Heart left ventricle (tissue), 13 donors: ENCODE results near the gene GANC.
"Not testable (repeated sequence)": the region's sequence is repeated elsewhere in the genome, so short reads cannot be mapped to it uniquely, and the experiment has no call there.

Experiments
- POLR2A ChIP-seq, 2 donors: fragments of 450-650 bp; IDR thresholded peaks; one replicate each; pipeline ENCODE4 v1.6.1; 2017; ENCODE audit warnings: antibody characterized with exemption in 2 of 2, mild to moderate bottlenecking in 2 of 2, moderate library complexity in 2 of 2
- TF ChIP-seq, protein P1 (sequence below), 12 donors: fragments of 200-600 bp; sonication (generic) in 4 of 12; IDR thresholded peaks; one replicate each; pipeline versions ENCODE4 v1.5.0 to v1.8.0; 2018 to 2022; ENCODE audit warnings: antibody characterized with exemption in 12 of 12, mild to moderate bottlenecking in 5 of 12
- donor health status: ischemic (EF 13 %, LVEDD 7.1; RV severe dilation, severe dysfunction).
- donor health status: DM: no; HTN: yes; CAD: no.
- donor health status: DM: no; HTN: no; CAD: no.
- donor health status: ischemic (EF 25% LVEDD 6.9; RV normal size, moderate dysfunction).
- donor health status: ischemic (EF 25% LVEDD 5.7; RV mildly dilated, moderate dysfunction).
- donor health status: ischemic (EF 35%, LVEDD 5.7; RV mildly dilated, moderate dysfunction).
- donor health status: nonischemic (EF 11% LVEDD 7.7; RV severe dilation, severe dysfunction).
- donor health status: DM: yes; HTN: yes; CAD: no.
- donor health status: PGD.
- donor health status: ischemic (EF 29% LVEDD 5.4; RV normal size, mild dysfunction).
- donor health status: nonischemic (EF 23%, LVEDD 6.1; RV moderate dilation, normal function).

DNA sequence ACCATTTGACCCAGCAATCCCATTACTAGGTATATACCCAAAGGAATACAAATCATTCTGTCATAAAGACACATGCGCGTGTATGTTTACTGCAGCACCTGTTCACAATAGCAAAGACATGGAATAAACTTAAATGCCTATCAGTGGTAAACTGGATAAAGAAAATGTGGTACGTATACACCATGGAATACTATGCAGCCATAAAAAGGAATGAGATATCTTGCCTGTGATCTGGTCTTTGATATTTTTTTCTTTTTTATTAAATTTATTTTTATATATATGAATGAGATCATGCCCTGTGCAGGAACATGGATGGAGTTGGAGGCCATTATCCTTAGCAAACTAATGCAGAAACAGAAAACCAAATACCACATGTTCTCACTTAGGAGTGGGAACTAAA lies 64.1 kb downstream of the GANC start:
- TF ChIP-seq, protein P1, sequence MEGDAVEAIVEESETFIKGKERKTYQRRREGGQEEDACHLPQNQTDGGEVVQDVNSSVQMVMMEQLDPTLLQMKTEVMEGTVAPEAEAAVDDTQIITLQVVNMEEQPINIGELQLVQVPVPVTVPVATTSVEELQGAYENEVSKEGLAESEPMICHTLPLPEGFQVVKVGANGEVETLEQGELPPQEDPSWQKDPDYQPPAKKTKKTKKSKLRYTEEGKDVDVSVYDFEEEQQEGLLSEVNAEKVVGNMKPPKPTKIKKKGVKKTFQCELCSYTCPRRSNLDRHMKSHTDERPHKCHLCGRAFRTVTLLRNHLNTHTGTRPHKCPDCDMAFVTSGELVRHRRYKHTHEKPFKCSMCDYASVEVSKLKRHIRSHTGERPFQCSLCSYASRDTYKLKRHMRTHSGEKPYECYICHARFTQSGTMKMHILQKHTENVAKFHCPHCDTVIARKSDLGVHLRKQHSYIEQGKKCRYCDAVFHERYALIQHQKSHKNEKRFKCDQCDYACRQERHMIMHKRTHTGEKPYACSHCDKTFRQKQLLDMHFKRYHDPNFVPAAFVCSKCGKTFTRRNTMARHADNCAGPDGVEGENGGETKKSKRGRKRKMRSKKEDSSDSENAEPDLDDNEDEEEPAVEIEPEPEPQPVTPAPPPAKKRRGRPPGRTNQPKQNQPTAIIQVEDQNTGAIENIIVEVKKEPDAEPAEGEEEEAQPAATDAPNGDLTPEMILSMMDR (IDR thresholded peaks at IDR 0.05), result not testable (repeated sequence)
- not testable (repeated sequence) for TF ChIP-seq POLR2A (IDR thresholded peaks at IDR 0.05)
